ENCODE data around the gene PPFIBP1.
"Not testable (repeated sequence)": the region's sequence is repeated elsewhere in the genome, so short reads cannot be mapped to it uniquely, and the experiment has no call there.

PPFIBP1 gene

DNA sequence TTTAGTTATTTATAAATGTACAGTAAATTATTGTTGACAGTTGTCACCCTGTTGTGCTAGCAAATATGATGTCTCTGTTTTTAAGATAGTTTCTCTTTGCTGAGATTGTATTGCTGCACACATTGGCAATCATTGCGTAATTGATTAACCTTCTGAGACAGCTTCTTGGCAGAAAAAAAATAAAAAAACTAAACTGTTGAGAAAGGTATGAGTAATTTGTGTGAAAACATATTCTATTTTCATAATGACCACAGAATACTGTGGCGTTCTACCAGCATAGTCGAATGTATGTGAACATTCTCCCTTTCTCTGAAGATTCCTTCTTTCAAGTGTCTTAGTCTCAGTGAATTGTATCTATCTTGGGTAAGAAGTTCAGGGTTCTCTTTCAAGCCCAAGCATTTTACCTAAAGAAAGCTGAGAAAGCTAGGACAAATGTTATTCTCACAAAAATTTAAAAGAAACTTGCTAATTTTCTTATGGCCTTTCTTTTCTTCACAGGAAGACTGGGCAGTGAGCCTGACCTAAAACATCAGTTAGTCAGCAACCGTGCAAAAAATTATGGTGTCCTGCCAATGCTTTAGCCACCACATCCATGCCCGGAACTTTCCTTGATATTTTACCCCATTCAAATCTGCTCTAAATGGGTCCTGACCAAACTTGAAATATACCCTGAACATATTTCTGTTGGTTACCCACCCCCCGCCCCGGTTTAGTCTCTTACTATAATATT lies 103.3 kb downstream of the PPFIBP1 start:
- DNase-seq (ENCODE audit: low read depth in 2 of 2) = no peak

DNA sequence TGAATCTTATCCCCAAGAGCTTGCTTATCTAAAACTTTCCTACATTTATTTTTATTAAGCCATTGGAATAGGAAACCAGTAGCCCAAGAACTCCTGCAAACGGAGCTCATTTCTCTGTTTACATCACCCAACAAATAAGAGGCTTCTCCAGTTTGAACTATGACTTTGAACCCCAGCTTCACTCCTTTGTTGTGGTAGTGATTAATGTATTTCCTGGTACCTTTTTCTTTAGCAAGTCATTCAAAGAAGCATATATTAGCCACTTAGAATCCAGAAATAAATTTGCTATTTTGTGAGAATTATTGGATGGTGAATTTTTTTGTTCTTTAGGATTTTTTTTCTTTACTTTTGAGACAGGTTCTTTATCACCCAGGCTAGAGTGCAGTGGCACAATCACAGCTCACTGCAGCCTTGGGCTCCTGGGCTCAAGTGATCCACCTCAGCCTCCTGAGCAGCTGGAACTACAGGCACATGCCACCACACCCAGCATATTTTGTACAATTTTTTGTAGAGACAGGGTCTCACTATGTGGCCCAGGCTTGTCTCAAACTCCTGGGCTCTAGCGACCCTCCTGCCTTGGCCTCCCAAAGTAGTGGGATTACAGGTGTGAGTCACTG lies 104.0 kb downstream of the PPFIBP1 start:
- not testable (repeated sequence) for DNase-seq (ENCODE audit: low read depth in 2 of 2)

DNA sequence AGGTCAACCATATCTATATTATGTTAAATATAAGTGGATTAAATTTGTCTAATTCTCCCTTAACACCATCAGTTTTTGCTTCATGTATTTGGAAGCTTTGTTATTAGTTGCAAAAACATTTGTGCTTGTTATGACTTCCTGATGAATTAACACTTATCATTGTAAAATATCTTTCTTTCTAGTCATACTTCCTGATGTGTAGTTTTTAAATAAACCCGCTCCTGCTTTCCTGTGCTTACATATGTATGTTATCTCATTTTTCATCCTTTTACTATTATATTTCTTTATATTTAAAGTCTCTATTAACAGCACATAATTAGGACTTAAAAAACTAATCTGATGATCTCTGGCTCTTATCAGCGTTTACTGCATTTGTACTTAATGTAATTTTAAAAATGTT lies 106.2 kb downstream of the PPFIBP1 start:
- DNase-seq (ENCODE audit: low read depth in 2 of 2) = not testable (repeated sequence)

DNA sequence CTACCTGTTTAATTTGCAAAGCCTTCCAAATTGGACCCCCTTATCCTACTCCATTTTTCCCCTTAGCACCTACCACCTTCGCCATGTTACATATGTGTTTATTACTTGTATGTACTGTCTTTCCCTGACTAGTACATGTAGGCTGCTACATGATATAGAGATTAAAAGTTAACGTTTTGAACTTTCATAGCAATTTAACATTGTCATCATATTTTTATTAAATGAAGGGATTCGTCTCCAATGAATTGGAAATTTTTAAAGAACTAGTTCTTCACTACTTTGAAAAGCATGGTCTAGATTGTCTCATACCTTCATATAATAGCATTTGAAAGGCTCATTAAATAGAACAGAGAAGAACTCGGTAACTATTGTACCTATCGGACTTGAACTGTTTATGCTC lies 107.4 kb downstream of the PPFIBP1 start:
- no peak for DNase-seq (ENCODE audit: low read depth in 2 of 2)

DNA sequence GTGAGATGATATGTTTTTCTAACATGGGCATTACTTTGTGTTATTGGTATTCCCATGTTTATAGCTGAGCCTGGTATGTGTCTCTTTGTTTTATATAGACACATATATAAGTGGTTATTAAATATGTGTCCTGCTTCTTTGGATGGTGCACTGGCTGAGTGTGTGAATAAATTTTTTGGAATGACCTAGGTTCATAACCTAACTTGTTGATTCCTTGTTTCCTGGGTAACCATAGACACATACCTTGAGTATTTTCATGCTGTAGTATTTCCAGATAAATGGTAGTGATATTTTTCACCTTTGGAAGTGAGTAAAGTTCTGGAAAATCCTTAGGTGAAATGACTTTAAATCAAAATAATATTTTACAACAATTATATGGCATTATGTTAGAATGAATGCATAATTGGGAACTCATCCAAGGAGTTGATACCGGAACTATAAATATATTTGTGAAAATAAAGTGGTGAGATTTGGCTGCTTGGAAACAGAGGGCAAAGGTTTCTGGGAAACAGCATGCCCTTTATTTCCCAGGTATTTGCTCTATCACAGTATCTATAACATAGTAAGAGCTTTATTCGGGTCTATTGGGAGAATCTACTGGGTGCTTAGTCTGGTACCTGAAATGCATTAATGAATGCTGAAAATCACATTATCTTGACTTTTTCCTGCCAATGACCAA lies 107.9 kb downstream of the PPFIBP1 start:
- DNase-seq (ENCODE audit: low read depth in 2 of 2) = no peak

DNA sequence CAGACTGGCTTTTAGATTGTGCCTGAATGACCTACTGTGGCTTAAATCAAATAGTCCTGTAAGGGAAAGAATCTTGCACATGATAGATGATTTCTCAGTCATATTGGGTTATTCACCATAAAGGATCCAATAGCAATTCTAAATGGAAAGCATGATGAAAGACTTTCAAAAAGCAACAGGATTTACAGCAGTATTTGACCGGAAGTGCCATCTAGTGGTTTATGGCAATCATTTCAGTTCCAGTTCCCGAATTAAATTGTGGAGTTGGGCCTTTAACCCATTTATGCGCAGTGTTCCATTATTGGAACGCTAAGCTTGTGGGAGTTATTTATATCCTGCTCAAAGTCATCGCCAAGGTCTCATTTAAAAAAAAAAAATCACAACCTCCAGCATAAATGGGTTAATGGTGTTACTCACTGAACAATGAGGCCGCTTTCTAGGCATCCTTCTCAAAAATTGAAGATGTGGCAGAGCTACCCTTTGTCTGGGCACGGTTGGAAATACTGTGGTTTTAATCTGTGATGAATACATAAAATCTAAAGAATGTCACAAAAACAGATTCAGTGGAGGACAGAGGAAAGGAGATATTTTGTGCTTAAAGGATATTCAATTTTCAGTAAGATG lies 111.5 kb downstream of the PPFIBP1 start:
- DNase-seq (ENCODE audit: low read depth in 2 of 2) = no peak

DNA sequence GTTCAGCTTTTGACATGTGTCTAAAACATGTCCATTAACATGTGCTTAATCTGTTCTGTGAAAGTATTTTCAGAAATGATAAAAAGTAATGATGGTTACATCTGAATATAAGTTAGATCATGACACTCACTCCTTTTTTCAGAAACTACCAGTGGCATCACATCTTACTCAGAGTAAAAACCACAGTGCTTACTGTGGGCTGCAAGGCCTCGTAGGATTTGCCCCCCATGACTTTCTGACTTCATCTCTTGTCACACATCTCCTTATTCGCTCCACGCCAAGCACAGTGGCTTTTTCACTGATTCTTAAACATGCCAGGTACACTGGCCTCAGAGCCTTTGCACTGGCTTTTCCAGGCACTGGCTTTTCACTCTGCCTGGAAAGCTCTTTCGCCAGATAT lies 112.6 kb downstream of the PPFIBP1 start:
- DNase-seq (ENCODE audit: low read depth in 2 of 2) = not testable (repeated sequence)

DNA sequence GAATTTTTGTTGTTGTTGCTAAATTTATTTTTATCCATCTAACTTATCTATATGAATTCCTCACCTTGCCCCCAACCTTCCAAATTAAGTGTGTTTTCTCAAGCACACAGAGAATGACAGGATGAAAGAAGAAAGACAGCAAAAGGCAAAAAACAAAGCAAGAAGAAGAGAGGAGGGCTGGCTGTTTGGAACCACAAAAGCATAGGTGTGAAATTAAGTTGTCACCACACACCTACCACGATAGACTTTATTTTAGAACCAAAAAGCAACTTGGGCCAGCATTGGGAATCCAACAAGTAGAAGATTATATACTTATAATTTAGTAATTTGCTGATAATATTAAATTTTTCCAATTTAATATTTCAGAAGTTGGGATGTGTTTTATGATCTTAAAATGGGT lies 113.5 kb downstream of the PPFIBP1 start:
- DNase-seq (ENCODE audit: low read depth in 2 of 2) = no peak

DNA sequence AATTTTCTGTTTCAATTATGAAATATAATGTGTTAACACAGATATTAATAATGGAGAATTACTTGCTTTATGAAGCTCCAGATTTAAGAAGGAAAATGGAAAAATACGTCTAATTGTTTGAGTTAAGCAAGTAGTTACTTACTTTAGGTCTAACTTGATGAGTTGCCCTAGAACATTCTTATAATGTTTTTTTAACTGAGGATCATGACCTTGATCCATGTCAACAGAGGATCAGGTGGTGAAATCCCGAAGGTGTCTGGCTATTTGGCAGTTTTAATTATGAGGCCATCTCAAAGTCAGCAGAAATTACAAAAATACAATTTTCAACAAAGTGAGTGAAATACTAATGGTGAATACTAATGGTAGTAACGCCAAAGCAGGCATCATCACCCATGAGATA lies 115.3 kb downstream of the PPFIBP1 start:
- DNase-seq (ENCODE audit: low read depth in 2 of 2) = no peak

DNA sequence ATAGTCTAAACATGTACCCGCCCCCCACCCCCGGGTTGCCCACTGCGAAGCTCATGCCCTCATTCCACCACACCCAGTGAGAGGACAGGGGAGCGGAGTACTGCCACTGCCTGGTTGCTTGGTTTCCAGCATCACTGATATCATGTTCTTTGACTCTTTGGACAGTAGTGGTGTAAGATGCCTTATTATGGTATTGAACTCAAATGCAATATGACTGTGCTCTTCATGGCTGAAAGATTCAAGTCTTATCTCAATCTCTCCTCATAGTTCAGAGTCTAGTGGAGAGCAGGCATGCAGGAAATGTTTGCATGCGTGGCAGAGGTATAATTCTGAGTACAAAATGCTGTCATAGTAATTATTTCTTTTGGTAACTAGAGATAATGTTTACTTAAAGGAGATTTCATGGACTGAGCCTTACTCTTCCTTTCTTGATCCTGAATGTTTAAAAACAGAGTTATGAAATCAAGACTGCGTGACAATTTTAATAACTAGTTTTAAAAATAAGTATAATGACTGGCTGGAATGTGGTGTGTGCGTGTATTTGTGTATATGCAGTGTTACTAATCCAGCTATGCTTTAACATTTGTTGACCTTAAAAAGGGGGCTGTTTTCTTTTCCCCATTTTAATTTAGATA lies 116.7 kb downstream of the PPFIBP1 start:
- not testable (repeated sequence) for DNase-seq (ENCODE audit: low read depth in 2 of 2)

DNA sequence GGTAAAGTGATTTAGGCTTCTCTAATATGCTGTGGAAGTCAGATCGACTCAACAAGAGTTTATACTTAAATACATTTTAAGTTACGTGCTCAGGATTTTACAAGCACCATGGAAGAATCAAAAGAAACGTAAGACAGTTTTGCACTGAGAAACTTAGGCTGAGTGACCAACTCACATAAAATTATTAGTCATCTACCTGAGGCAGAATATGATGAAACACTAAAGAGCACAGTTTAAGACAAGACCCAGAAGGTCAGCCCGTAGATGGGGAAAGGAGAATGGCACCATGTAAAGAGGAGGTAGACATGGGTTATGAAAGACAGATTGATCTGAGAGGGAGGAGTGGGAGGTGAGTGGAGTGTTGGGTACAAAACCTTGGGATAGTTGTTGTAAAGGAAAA lies 118.4 kb downstream of the PPFIBP1 start:
- DNase-seq (ENCODE audit: low read depth in 2 of 2) = not testable (repeated sequence)

DNA sequence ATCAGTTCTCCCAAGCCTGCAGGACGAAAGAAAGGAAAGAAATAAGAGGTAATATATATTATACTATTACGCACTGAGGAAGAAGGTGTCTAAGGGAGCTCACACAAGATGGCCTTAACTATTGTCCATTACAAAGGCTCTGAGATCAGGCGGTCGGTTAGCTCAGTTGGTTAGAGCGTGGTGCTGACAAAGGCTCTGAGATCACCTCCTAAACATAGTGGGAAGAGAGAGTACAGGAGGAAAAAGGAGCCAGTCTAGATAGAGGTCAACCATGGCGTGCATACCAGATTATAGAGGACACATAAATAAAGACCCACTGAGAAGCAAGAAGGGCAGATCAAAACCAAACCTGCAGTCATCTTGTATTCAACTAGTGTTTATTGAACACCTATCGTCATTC lies 118.9 kb downstream of the PPFIBP1 start:
- not testable (repeated sequence) for DNase-seq (ENCODE audit: low read depth in 2 of 2)

DNA sequence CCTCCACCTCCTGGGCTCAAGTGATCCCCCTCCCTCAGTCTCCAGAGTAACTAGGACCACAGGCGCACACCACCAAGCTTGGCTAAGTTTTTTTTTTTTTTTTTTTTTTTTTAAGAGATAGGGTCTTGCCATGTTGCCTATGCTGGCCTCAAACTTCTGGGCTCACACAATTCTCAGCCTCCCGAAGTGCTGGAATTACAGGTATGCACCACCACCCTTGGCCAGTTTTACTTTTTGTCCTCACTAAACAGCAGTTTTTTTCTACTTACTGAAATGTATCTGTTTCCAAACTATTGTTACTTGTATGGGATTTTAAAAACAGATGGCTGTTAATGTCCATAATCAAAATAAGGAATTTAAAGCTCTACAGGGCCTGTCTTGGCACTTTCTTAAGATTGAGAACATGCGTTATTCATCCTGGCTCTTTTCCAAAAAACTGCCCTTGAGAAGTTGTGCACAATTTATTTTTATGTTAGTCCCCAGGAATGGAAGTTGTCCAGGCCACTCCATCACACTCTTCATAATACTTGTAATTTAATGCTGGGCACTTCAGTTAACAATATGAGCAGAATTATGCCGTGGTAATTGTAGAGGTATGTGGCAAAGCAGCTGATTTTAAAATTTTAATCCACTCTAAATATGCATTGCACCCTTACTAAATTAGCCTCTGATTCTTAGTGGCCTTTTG lies 120.3 kb downstream of the PPFIBP1 start:
- DNase-seq (ENCODE audit: low read depth in 2 of 2) = no peak

DNA sequence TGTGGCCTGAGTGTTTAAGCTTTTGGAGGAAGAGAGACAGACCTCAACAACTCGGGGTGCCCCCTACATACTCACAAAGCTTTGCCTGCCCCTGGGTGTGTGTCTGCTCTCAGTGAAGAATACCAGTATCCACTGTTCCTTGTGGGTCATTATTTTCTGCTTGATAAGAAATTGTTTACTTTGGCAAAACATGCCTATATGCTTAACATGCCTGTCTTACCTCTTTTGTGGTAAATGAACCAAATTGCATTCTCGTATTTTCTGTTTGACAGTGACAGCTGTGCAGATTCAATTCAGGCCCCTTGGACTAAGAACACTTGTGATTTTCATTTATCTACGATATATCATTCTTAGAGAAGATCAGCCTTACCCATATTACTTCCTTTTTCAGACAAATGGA lies 121.7 kb downstream of the PPFIBP1 start:
- DNase-seq (ENCODE audit: low read depth in 2 of 2) = no peak

DNA sequence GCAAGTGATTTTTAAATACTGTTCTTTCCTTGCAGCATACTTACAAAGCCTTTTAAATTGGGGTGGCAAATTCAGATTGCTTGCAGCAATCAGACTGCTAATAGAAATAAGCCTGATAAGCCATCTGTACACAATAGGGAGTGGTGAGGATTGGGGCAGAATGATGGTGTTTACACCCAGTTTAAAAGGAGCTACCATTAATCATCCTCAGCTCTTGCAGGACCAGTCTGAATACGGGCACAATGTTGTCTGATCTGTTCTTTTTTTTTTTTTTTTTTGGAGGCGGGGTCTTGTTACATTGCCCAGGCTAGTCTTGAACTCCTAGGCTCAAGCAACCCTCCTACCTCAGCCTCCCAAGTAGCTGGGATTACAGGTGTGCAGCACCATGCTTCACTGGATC lies 122.1 kb downstream of the PPFIBP1 start:
- DNase-seq (ENCODE audit: low read depth in 2 of 2) = no peak

DNA sequence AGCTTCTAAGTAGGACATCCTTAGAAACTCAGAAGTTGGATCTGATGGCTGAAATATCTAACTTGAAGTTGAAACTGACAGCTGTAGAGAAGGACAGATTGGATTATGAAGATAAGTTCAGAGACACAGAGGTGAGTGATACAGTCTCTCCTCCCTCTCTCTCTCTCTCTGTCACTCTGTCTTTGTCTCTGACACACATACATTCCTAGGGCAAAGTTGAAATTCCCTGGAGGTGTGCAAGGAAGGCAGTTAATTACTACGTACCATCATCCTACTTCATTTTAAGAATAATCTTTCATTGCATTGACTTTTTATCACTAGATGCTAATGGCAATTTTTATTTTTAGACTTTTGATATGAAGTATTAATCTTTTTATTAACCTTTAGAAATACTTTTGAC lies 126.0 kb downstream of the PPFIBP1 start:
- DNase-seq (ENCODE audit: low read depth in 2 of 2) = no peak

DNA sequence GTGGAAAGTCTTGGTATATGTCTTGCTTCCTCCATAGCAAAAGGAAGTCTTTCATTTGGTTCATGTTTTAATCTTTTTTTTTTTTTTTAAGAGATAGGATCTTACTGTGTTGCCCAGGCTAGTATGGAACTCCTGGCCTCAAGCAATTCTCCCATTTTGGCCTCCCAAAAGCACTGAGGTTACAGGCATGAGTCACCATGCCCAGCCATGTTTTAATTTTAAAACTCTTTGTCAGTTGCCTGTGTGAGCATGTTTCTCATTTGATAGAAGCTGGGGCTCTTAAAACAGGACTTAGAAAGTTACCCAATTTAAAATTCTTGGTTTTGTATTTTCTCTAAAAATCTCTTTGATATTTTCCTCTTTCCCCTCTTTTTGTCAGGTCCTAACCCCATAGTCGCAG lies 127.2 kb downstream of the PPFIBP1 start:
- DNase-seq (ENCODE audit: low read depth in 2 of 2) = no peak

DNA sequence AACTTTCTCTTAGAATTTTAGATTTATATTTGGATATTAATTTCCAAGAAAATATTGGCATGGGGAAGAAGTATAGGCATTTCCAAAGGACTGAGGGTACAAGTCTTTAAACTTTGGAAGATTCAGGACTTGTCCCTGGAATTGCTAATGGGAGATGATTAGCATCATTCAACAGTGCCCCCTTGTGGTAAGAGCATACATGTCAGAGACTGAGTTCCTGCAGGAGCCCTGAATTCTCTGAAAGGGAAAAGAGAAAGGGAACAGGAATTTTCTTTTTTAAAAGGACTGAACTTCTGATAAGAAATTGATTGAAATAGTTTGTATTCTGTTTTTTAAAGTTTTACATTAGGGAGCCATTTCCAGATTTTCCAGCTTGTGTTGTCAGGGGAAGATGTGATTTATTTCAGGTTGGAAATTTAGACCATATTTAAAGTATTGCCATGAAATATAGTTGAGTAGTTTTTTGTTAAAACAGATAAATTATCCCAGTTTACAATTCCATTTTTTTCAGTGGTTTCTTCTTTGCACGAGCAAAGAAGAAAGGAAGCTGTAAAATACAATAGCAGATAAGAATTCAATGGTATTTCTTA lies 128.3 kb downstream of the PPFIBP1 start:
- no peak for DNase-seq (ENCODE audit: low read depth in 2 of 2)

DNA sequence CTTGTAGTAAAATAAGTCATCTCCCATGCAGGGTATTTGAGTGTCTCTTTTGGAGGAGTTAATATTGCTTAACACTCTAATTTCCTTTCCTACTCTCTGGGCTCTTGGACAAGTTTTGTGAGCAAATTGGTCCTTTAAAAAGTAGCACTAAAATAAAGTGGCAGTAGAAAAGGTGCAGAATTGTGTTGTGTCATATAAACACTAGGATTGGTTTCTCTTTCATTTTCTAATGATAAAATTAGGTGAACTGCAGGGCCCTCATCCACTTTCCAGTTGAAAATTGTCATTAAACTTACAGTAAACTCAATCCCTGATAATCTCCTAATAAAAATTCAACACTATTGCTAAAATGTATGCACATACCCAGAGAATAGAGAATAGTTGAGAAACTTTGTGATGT lies 129.7 kb downstream of the PPFIBP1 start:
- DNase-seq (ENCODE audit: low read depth in 2 of 2) = no peak

DNA sequence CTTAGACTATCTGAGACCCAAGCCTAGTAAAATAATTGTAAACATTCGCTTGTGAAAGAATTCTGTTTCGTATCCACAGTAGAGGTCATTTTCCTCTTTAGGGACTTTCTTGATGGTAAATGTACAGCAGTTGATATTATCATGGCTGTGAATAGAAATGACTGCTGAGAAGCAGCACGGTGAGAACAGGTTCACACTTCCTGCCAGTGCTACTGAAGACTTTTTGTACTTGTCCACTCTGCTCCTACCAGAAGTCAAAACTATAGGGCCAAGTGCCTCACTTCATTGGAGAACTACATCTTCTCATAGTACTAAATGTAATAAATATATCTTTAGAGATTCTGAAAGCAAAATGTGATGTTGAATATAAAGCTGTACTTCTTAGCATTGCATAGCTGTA lies 131.5 kb downstream of the PPFIBP1 start:
- not testable (repeated sequence) for DNase-seq (ENCODE audit: low read depth in 2 of 2)

DNA sequence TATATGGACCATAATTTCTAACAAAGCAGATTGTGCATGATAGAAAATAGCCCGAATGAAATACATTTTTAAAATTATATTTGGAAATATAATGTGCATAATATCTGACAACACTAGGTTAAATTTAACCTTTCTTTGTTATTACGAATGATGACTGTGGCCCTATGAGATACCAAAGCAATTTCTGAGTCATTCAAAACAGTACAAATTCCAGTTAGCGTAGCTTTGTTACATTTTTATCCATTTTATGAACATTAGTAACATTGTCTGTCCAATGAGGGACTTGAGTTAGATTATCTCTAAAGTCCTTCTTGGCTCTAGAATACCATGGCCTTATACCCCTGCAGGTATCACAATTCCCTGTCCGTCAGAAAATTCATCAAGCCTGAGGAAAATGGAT lies 133.3 kb downstream of the PPFIBP1 start:
- DNase-seq (ENCODE audit: low read depth in 2 of 2) = no peak

All from stimulated activated CD8-positive, alpha-beta memory T cell treated with anti-CD3 and anti-CD28 coated beads, Interleukin-2, amount 100 ng/mL, for 48 hours (primary cell).